Neural cell (in vitro differentiated cells): ENCODE results near the gene CABLES1. TPM values are rescaled to one million over a fixed set of nuclear protein-coding genes. Genes with fewer than 3 reads are reported as not detected.

ENCODE experiments used
- H2AFZ ChIP-seq: fragments of 200-600, 300-800 bp; sonication (generic), shearing (Covaris generic); 2 replicates; pipeline ENCODE4 v1.6.0; 2014; ENCODE audit warnings: low read depth, mild to moderate bottlenecking, antibody characterized with exemption, low read length, moderate library complexity
- H3F3A ChIP-seq: fragments of 200-600 bp; shearing (Covaris generic); 2 replicates; pipeline ENCODE4 v1.6.1; 2016; ENCODE audit warnings: mild to moderate bottlenecking, moderate library complexity, mixed read lengths, antibody characterized with exemption, low read length; ENCODE audit not compliant: insufficient read depth, poor library complexity, severe bottlenecking
- H3K27ac ChIP-seq: fragments of 200-600, 300-800 bp; sonication (generic), shearing (Covaris generic); 2 replicates; pipeline ENCODE4 v1.5.1; 2014; ENCODE audit warnings: mild to moderate bottlenecking, low read length, moderate library complexity
- H3K27me3 ChIP-seq: fragments of 300-800, 200-600 bp; sonication (generic), shearing (Covaris generic); 2 replicates; pipeline ENCODE4 v1.6.0; 2014; ENCODE audit warnings: mild to moderate bottlenecking, low read depth, low read length, moderate library complexity; ENCODE audit not compliant: insufficient read depth
- H3K36me3 ChIP-seq: fragments of 300-800, 200-600 bp; sonication (generic), shearing (Covaris generic); 2 replicates; pipeline ENCODE4 v1.5.1; 2014; ENCODE audit warnings: mild to moderate bottlenecking, antibody characterized with exemption, low read length, moderate library complexity; ENCODE audit not compliant: insufficient read depth
- H3K4me2 ChIP-seq: fragments of 300-800, 200-600 bp; sonication (generic), shearing (Covaris generic); 2 replicates; pipeline ENCODE4 v1.6.0; 2014; ENCODE audit warnings: mild to moderate bottlenecking, low read length
- H3K4me3 ChIP-seq: fragments of 300-800, 200-600 bp; sonication (generic), shearing (Covaris generic); 2 replicates; pipeline ENCODE4 v1.5.1; 2014; ENCODE audit warnings: mild to moderate bottlenecking, low read length, moderate library complexity
- H3K79me2 ChIP-seq: fragments of 200-600 bp; shearing (Covaris generic); replicated peaks from 2 replicates; pipeline ENCODE4 v1.6.0; 2014; ENCODE audit warnings: mild to moderate bottlenecking, low read length, moderate library complexity; ENCODE audit not compliant: insufficient read depth
- H3K9ac ChIP-seq: fragments of 300-800, 200-600 bp; sonication (generic), shearing (Covaris generic); 2 replicates; pipeline ENCODE4 v1.6.1; 2016; ENCODE audit warnings: mild to moderate bottlenecking, low read length, mixed read lengths
- H3K9me2 ChIP-seq: fragments of 200-600 bp; shearing (Covaris generic); 2 replicates; pipeline ENCODE4 v1.6.1; 2016; ENCODE audit warnings: mild to moderate bottlenecking, low read length, mixed read lengths; ENCODE audit not compliant: insufficient read depth
- H3K9me3 ChIP-seq: fragments of 200-600, 300-800 bp; sonication (generic), shearing (Covaris generic); 2 replicates; pipeline ENCODE4 v1.6.1; 2016; ENCODE audit warnings: mild to moderate bottlenecking, mixed run types, low read length, moderate library complexity, mixed read lengths
- H4K20me1 ChIP-seq: fragments of 200-600 bp; shearing (Covaris generic); 2 replicates; pipeline ENCODE4 v1.6.1; 2016; ENCODE audit warnings: mild to moderate bottlenecking, mixed run types; ENCODE audit not compliant: insufficient read depth
- CTCF ChIP-seq: fragments of 450-650 bp; IDR thresholded peaks from 2 replicates; pipeline ENCODE4 v1.5.1; 2014; ENCODE audit warnings: antibody characterized with exemption, mild to moderate bottlenecking, moderate library complexity; ENCODE audit not compliant: poor library complexity, severe bottlenecking
- EP300 ChIP-seq: fragments of 450-650 bp; conservative IDR thresholded peaks from 2 replicates; pipeline ENCODE4 v1.6.1; 2014; ENCODE audit warnings: antibody characterized with exemption, mild to moderate bottlenecking, moderate library complexity; ENCODE audit not compliant: poor library complexity, severe bottlenecking
- EZH2 ChIP-seq: fragments of 200-600, 300-800 bp; shearing (Covaris generic), sonication (generic); IDR thresholded peaks from 2 replicates; pipeline ENCODE4 v1.6.1; 2014; ENCODE audit warnings: antibody characterized with exemption, low read length, borderline replicate concordance, mild to moderate bottlenecking; ENCODE audit not compliant: insufficient read depth, poor library complexity, severe bottlenecking
- MXI1 ChIP-seq: fragments of 450-650 bp; conservative IDR thresholded peaks from 2 replicates; pipeline ENCODE4 v1.6.1; 2014; ENCODE audit warnings: antibody characterized with exemption, mild to moderate bottlenecking; ENCODE audit not compliant: poor library complexity, severe bottlenecking
- POLR2AphosphoS5 ChIP-seq: IDR thresholded peaks from 2 replicates; pipeline ENCODE4 v1.6.1; 2012
- RAD21 ChIP-seq: fragments of 450-650 bp; conservative IDR thresholded peaks from 2 replicates; pipeline ENCODE4 v1.6.1; 2014; ENCODE audit warnings: antibody characterized with exemption, mild to moderate bottlenecking, moderate library complexity
- REST ChIP-seq: IDR thresholded peaks from 2 replicates; pipeline ENCODE4 v1.6.1; 2012; ENCODE audit warnings: borderline replicate concordance
- SMC3 ChIP-seq: fragments of 450-650 bp; conservative IDR thresholded peaks from 2 replicates; pipeline ENCODE4 v1.6.1; 2014; ENCODE audit warnings: antibody characterized with exemption, mild to moderate bottlenecking, moderate library complexity; ENCODE audit not compliant: poor library complexity
- TAF1 ChIP-seq: IDR thresholded peaks from 2 replicates; pipeline ENCODE4 v1.6.1; 2012; ENCODE audit warnings: low read depth
- polyA plus RNA-seq: library from polyadenylated mRNA; depleted of rRNA; stranded (reverse); fragments of >200 nt; gene quantifications from 2 replicates; pipeline ENCODE4 v1.2.3, GENCODE V29; 2014

Gene CABLES1
- polyA plus RNA-seq, 1 donor from 2014 or later: 1.4 TPM

- Histone ChIP-seq H3K9me3 (no peaks in the 10 kb centered on the region), H3K9me2 (no peaks in the 10 kb centered on the region), H3K4me3 (no peak overlapping the region), H3K27me3 (no peaks in the 10 kb centered on the region), H3K27ac (no peak overlapping the region), H3K4me2 (no peak overlapping the region), H3F3A (no peaks in the 10 kb centered on the region), H3K9ac (no peak overlapping the region), H3K79me2 (no peaks in the 10 kb centered on the region), H3K36me3 (no peaks in the 10 kb centered on the region), H4K20me1 (no peaks in the 10 kb centered on the region), H2AFZ (no peak overlapping the region)
- TF ChIP-seq RAD21 (no peak), MXI1 (no peak), SMC3 (no peak), POLR2AphosphoS5 (no peak), EZH2 (no peak), CTCF (no peak), TAF1 (no peak), REST (no peak), EP300 (no peak)
Measured at GRCh38 chr18:23213200-23213599, 77.9 kb downstream of the CABLES1 start.

- Histone ChIP-seq H3K27ac (no peak overlapping the region), H3K79me2 (no peaks in the 10 kb centered on the region), H3K36me3 (no peaks in the 10 kb centered on the region), H3K9me3 (no peaks in the 10 kb centered on the region), H3K9me2 (no peaks in the 10 kb centered on the region), H3K4me3 (no peak overlapping the region), H3K27me3 (no peaks in the 10 kb centered on the region), H3K4me2 (no peak overlapping the region), H2AFZ (no peak overlapping the region), H3K9ac (no peak overlapping the region), H3F3A (no peaks in the 10 kb centered on the region), H4K20me1 (no peaks in the 10 kb centered on the region)
- TF ChIP-seq CTCF: no peak
- TF ChIP-seq REST: no peak
- TF ChIP-seq RAD21: no peak
- no peak for TF ChIP-seq TAF1
- no peak for TF ChIP-seq EZH2
- TF ChIP-seq MXI1: no peak
- TF ChIP-seq POLR2AphosphoS5: no peak
Measured at GRCh38 chr18:23217781-23218180, 82.5 kb downstream of the CABLES1 start.
